Esophagus squamous epithelium (tissue), 5 donors: ENCODE data around the gene ZNF454. TPM values are rescaled to one million over a fixed set of nuclear protein-coding genes. Genes with fewer than 3 reads are reported as not detected.
A peak's percentile ranks its signal among the peaks of the same experiment; 100 is the strongest.

ENCODE experiments used
- DNase-seq: peaks from one replicate; lab custom pipeline; 2025; lab: John Stamatoyannopoulos, UW
- H3K27ac ChIP-seq, 4 donors: fragments of 200-600 bp; sonication (generic); one replicate each; pipeline ENCODE4 v1.5.1; 2016 to 2019; ENCODE audit warnings: mild to moderate bottlenecking in 1 of 4
- H3K27me3 ChIP-seq, 4 donors: fragments of 200-600 bp; sonication (generic); 1 replicate in 3 of 4; 2 replicates in 1 of 4; pipeline versions ENCODE4 v1.5.1 to v1.6.0; 2017 to 2021; ENCODE audit warnings: antibody characterized with exemption in 1 of 4
- H3K36me3 ChIP-seq, 3 donors: fragments of 200-600 bp; sonication (generic); one replicate each; pipeline ENCODE4 v1.5.1; 2016 to 2019
- H3K4me1 ChIP-seq, 3 donors: fragments of 200-600 bp; sonication (generic); one replicate each; pipeline ENCODE4 v1.5.1; 2017 to 2019
- H3K4me3 ChIP-seq, 4 donors: fragments of 200-600 bp; sonication (generic); 1 replicate in 3 of 4; 2 replicates in 1 of 4; pipeline ENCODE4 v1.5.1; 2016 to 2019; ENCODE audit warnings: mild to moderate bottlenecking in 2 of 4, moderate library complexity in 1 of 4
- H3K9me3 ChIP-seq, 3 donors: fragments of 200-600 bp; sonication (generic); one replicate each; pipeline ENCODE4 v1.5.1; 2016 to 2019
- CTCF ChIP-seq, 6 experiments: fragments of 450-650 bp in 4 of 6; fragments of 200-600 bp in 2 of 6; sonication (generic) in 2 of 6; IDR thresholded peaks; one replicate each; pipeline ENCODE4 v1.5.1; 2016 to 2019; ENCODE audit warnings: antibody characterized with exemption in 6 of 6, mild to moderate bottlenecking in 4 of 6, moderate library complexity in 4 of 6
- POLR2A ChIP-seq, 4 donors: fragments of 450-650 bp; IDR thresholded peaks; one replicate each; pipeline ENCODE4 v1.6.1; 2017; ENCODE audit warnings: antibody characterized with exemption in 4 of 4, mild to moderate bottlenecking in 4 of 4, moderate library complexity in 3 of 4
- WGBS, 2 donors: methylation state at CpG; one replicate each; pipeline ENCODE4 v1.1.5; 2018; 5-methylcytosine and 5-hydroxymethylcytosine counted together
- intact Hi-C: fragments of 100-400 bp; cut with DNase I; formaldehyde crosslinking; loops from one replicate; pipeline ENCODE4 v1.15.0; 2022
- total RNA-seq, 4 donors: library from RNA; depleted of rRNA; stranded (reverse); fragments of >200 nt; gene quantifications; one replicate each; pipeline ENCODE4 v1.1.0, GENCODE V29; 2016
- donor health status: DM: yes; HTN: yes; CAD: no.

Gene ZNF454
- 1 to 10 TPM in 2 of 4 donors, under 1 TPM in 1, not detected in 1; 0.40 to 1.5 (median 1.4) TPM for total RNA-seq

- WGBS, 2 donors = 3 to 15% methylated on average over 12 to 24 of the region's 69 CpGs
- Histone ChIP-seq H3K9me3 (peaks cover 0 to 91% (median 38%) of the 10 kb centered on the region in 3 donors), H3K27ac (peak within 1 kb of the TSS; percentile 27 to 85 (median 65))
Observed at GRCh38 chr5:178940569-178941360, at the start of gene ZNF454. Gene ZNF454 (plus strand): TSS chr5:178941198. CDS start chr5:178942792, 1,594 bp downstream.

DNA sequence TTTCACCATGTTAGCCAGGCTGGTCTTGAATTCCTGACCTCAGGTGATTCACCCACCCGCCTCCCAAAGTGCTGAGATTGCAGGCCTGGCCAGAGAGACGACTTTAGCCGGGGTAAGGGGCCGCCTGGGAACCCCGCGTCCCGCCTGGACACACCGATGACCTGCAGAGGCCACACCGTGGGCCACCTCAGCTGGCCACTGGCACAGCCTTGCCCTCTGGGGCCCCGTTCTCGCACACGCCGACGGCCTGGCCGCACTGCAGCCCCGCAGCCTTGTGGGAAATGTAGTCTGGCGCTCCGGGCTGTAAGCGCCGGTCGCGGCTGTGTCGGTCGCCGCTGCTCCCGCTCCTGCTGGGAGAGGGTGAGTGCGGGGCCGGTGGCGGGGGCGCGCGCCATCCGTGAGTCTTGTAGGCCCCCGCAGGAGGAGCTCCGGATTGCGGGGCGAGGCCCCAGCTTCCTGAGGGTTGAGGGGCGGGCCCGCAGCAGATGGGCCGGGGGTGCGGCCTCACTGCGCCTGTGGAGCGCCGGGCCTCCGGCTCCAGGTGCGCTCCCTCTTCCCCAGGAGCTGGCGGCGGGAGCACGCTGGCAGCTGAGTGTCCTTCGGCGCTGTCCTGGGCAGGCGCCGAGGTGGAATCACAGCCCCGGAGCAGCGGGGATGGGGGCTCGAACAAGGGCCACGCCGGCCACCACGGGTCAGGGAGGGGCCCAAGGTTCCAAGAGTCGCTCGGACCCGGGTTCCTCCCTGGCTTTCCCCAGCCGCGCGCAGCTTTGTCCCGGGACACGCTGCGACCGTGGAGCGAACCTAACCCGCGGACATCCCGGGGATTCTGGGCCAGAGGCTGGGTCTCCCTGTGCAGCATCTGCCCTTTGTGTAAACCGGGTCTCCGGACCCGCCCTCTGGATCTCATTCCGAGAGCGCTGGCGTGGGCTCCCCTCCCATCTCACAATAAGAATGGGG is 45.1 kb upstream of the ZNF454 start, which contains the start of gene ZFP2:
Gene ZFP2, plus strand, starts transcription at position 299 of the 957 bp plus-strand sequence. CDS start 35,401 bp downstream, outside the sequence.
- WGBS, 2 donors = 0 to 26% methylated on average over 7 to 8 of the region's 79 CpGs
- H3K4me1 ChIP-seq = peaks cover 0 to 17% (median 0%) of the 10 kb centered on the region in 3 donors
- H3K36me3 ChIP-seq = no peaks in the 10 kb centered on the region
- TF ChIP-seq CTCF (IDR thresholded peaks at IDR 0.05) (no peak), POLR2A (IDR thresholded peaks at IDR 0.05) (peak in 1 of 4 donors; percentile 13)
- no peak for DNase-seq
- peak within 1 kb of the TSS; percentile 76 to 81 (median 80) for H3K27ac ChIP-seq
- intact Hi-C loops = no loop called here
- no peaks in the 10 kb centered on the region for H3K27me3 ChIP-seq
- peak within 1 kb of the TSS; percentile 60 to 78 (median 67) for H3K4me3 ChIP-seq
- H3K9me3 ChIP-seq = no peaks in the 10 kb centered on the region

More at GRCh38 chr5:178940569-178941360, at the start of gene ZNF454:
- peak; percentile 2 for DNase-seq
- no peak for TF ChIP-seq CTCF (IDR thresholded peaks at IDR 0.05)
- TF ChIP-seq POLR2A (IDR thresholded peaks at IDR 0.05) = no peak
- H3K27me3 ChIP-seq = peaks cover 0 to 13% (median 0%) of the 10 kb centered on the region in 4 donors
- peak within 1 kb of the TSS; percentile 29 to 74 (median 57) for H3K4me3 ChIP-seq
- H3K36me3 ChIP-seq = peaks cover 0 to 7% (median 0%) of the 10 kb centered on the region in 3 donors
- peaks cover 0 to 16% (median 4%) of the 10 kb centered on the region in 3 donors for H3K4me1 ChIP-seq
- intact Hi-C loops = no loop called here

- Histone ChIP-seq H3K9me3 (peaks cover 0 to 8% (median 0%) of the 10 kb centered on the region in 3 donors), H3K27ac (no peak overlapping the region), H3K4me3 (no peak overlapping the region), H3K27me3 (no peaks in the 10 kb centered on the region), H3K4me1 (peaks cover 0 to 17% (median 0%) of the 10 kb centered on the region in 3 donors), H3K36me3 (peaks cover 0 to 4% (median 0%) of the 10 kb centered on the region in 3 donors)
- TF ChIP-seq POLR2A (IDR thresholded peaks at IDR 0.05) = no peak
- TF ChIP-seq CTCF (IDR thresholded peaks at IDR 0.05) = no peak
- 67 to 93% methylated on average over 5 of the region's 5 CpGs for WGBS, 2 donors
- intact Hi-C loops = no loop called here
- no peak for DNase-seq
Observed at GRCh38 chr5:178899289-178899688, 41.7 kb upstream of the ZNF454 start.

GRCh38 chr5:178902849-178903248 is 38.1 kb upstream of the ZNF454 start:
- no peak for DNase-seq
- Histone ChIP-seq H3K36me3 (peaks cover 0 to 11% (median 0%) of the 10 kb centered on the region in 3 donors), H3K27me3 (no peaks in the 10 kb centered on the region), H3K9me3 (peaks cover 0 to 30% (median 12%) of the 10 kb centered on the region in 3 donors), H3K4me1 (no peaks in the 10 kb centered on the region), H3K4me3 (no peak overlapping the region), H3K27ac (no peak overlapping the region)
- WGBS, 2 donors = 78 to 81% methylated on average over 3 of the region's 3 CpGs
- intact Hi-C loops = no loop called here
- TF ChIP-seq CTCF (IDR thresholded peaks at IDR 0.05) (no peak), POLR2A (IDR thresholded peaks at IDR 0.05) (no peak)
